ACC112 (cell line): ENCODE results near the gene OPALIN.

Experiments used
- H2AFZ ChIP-seq: fragments of 200-600 bp; sonication (generic); one replicate; pipeline ENCODE4 v1.6.0; 2017; ENCODE audit warnings: antibody characterized with exemption, low read length; ENCODE audit not compliant: unreplicated experiment
- H3K27ac ChIP-seq: fragments of 200-600 bp; sonication (generic); 2 replicates; pipeline ENCODE4 v1.5.1; 2014; ENCODE audit warnings: low read depth, mild to moderate bottlenecking, antibody characterized with exemption, low read length, moderate library complexity
- H3K27me3 ChIP-seq: fragments of 200-600 bp; sonication (generic); 2 replicates; pipeline ENCODE4 v1.6.1; 2014; ENCODE audit warnings: mild to moderate bottlenecking, antibody characterized with exemption, low read length, moderate library complexity, mixed read lengths; ENCODE audit not compliant: insufficient read depth
- H3K36me3 ChIP-seq: fragments of 200-600 bp; sonication (generic); 2 replicates; pipeline ENCODE4 v1.6.1; 2016; ENCODE audit warnings: mild to moderate bottlenecking, antibody characterized with exemption, low read length, moderate library complexity, mixed read lengths; ENCODE audit not compliant: insufficient read depth
- H3K4me1 ChIP-seq: fragments of 200-600 bp; sonication (generic); one replicate; pipeline ENCODE4 v1.6.1; 2016; ENCODE audit warnings: low read length, mixed read lengths; ENCODE audit not compliant: insufficient read depth, unreplicated experiment, control insufficient read depth
- H3K4me3 ChIP-seq: fragments of 200-600 bp; sonication (generic); 2 replicates; pipeline ENCODE4 v1.5.1; 2014; ENCODE audit warnings: mild to moderate bottlenecking, low read depth, low read length
- H3K79me2 ChIP-seq: fragments of 200-600 bp; sonication (generic); one replicate; pipeline ENCODE4 v1.6.0; 2016; ENCODE audit warnings: low read length; ENCODE audit not compliant: control insufficient read depth, unreplicated experiment, insufficient read depth

OPALIN gene

DNA sequence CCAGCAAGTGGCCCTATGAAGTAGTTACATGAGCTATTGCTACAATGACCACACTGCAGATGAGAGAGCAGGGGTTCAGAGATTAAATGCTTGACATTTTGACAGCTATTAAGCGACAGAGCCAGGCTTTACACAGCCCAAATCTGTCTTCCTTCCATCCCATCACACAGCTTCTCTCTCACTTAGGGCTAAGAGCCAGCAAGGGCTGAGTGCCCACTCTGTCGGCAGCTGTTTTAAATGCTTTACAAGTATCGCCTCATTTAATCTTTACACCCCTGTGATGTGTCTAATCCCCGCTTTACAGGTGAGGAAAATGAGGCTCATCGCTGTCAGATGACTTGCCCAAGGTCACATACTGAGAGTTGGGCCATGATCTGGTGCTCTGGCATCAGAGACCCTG, 15.2 kb upstream of the OPALIN start:
- Histone ChIP-seq H3K27ac (no peak overlapping the region), H3K4me3 (no peak overlapping the region), H3K27me3 (peaks cover 5% of the 10 kb centered on the region; the same call in 1 of the 2 replicates), H3K36me3 (no peaks in the 10 kb centered on the region), H3K4me1 (no peaks in the 10 kb centered on the region), H2AFZ (no peak overlapping the region), H3K79me2 (no peaks in the 10 kb centered on the region)

DNA sequence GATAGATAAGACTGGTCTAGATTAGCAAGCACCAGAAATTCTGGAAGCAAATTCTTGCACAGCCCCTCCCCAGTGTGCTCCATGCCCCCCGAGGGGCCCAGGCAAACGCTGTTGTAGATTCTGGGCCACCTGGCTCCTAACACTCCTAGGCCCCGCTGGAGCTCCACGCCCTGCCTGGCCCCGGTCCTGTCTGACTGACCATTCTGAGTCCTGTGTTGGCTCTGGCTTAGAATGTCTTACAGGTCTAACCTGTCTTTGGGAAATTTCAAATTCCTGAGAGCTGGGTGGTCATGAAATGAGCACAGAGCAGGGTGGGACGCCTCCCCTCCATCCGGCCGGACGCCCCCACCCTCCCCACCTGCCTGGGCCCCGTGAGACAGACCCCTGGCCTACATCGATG, 12.6 kb upstream of the OPALIN start:
- Histone ChIP-seq H3K79me2 (no peaks in the 10 kb centered on the region), H3K27ac (no peak overlapping the region), H3K4me1 (no peaks in the 10 kb centered on the region), H2AFZ (no peak overlapping the region), H3K27me3 (no peaks in the 10 kb centered on the region), H3K4me3 (no peak overlapping the region), H3K36me3 (no peaks in the 10 kb centered on the region)

DNA sequence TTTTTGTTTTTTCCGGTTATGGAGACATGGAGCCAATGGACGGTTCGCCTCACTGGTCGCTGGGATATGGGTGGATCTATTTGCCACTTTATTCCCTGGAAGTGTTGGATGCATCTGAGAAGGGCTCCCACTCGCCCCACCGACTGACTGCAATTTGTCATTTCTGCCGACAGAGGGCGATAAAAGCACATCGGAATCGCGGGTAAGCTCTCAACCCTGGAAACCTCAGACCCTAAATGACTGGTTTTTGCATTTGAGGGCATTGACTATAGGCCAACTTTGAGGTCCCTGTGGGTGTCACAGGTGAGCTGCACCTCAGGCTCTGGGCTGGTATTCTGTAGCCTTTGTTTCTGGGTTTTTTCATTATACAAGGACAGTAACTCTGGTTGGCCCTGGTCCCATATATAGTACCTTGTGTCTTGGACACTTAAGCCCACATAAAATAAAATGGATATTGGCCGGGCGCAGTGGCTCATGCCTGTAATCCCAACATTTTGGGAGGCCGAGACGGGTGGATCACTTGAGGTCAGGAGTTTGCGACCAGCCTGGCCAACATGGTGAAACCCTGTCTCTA, 11.9 kb upstream of the OPALIN start:
- no peaks in the 10 kb centered on the region for H3K36me3 ChIP-seq
- no peak overlapping the region for H3K4me3 ChIP-seq
- H3K27me3 ChIP-seq = no peaks in the 10 kb centered on the region
- no peaks in the 10 kb centered on the region for H3K4me1 ChIP-seq
- no peak overlapping the region for H3K27ac ChIP-seq
- no peaks in the 10 kb centered on the region for H3K79me2 ChIP-seq
- no peak overlapping the region for H2AFZ ChIP-seq

DNA sequence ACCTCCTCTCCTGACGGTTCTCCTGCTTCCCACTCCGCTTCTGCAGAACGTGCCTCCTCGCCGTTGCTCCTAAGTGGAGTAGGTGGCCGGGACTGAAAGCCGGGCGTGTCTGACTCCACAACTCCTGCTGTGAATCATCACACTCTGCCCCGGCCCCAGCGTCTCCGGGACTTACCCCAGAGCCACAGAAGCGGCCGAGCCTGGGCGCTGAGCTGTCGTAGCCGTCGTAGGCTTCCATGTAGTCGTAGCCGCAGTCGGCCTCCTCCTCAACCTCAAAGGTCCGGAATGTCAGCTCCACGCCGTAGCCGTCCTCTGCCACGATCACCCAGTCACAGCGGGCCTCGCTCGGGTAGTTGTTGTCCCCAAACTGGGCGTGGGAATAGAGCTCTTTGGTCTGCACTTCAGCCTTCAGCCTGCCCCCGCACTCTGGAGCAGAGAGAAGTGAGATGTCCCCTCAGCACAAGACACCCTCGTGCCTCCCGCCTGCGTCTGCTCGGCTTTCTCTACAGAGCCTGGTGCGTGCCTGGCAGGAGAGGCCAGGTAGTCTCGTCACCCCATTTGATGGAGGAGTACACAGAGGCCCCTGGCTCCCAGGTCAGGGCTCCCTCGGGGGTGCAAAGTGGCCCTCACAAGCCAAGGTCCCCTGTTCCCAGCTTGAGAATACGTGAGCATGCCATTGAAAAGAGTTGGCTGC, 11.2 kb upstream of the OPALIN start:
- Histone ChIP-seq H3K79me2 (no peaks in the 10 kb centered on the region), H3K36me3 (no peaks in the 10 kb centered on the region), H3K27ac (no peak overlapping the region), H3K4me1 (no peaks in the 10 kb centered on the region), H3K4me3 (no peak overlapping the region), H3K27me3 (no peaks in the 10 kb centered on the region), H2AFZ (no peak overlapping the region)

DNA sequence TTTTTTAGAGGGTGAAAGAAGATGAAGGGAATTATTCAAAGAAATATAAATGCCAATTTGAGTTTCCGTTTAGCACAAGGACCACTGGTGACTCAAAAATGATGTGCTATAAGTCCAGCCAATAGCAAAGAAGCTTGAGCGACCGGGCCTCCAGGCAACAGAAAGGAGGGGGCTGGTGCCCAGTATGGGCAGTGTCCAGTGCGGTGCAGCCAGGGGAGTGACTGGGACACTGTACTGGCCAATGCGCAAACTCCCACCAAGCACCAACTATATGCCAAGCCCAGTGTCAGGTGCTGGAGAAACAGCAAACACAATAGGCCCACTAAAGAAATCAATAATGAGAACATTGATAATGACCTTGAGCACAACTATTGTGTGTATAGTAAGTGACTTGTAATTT, 10.2 kb upstream of the OPALIN start:
- Histone ChIP-seq H2AFZ (no peak overlapping the region), H3K4me3 (no peak overlapping the region), H3K36me3 (no peaks in the 10 kb centered on the region), H3K27ac (no peak overlapping the region), H3K79me2 (no peaks in the 10 kb centered on the region), H3K4me1 (no peaks in the 10 kb centered on the region), H3K27me3 (peaks cover 5% of the 10 kb centered on the region; the same call in 1 of the 2 replicates)

DNA sequence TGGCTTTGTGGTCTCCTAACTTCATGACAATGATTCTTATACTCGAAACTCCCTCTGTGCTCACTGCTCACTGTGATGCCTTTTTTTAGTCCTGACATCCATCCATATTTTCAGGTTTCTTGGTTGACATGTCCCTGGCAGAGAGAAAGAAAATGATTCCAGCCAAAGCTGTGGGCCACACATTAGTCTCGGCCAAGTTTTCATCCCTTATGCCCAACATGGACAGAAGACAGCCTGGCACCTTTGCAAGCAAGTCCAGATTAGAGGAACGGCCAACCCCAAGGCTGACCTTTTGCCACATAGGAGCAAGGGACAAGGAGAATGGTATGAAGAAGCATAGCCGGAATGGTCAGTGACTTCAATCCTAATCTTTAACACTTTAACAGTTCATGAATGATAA, 8.7 kb upstream of the OPALIN start:
- peaks cover 18% of the 10 kb centered on the region; the same call in 1 of the 2 replicates for H3K27me3 ChIP-seq
- H3K4me1 ChIP-seq = no peaks in the 10 kb centered on the region
- H2AFZ ChIP-seq = no peak overlapping the region
- no peaks in the 10 kb centered on the region for H3K79me2 ChIP-seq
- no peak overlapping the region for H3K27ac ChIP-seq
- H3K36me3 ChIP-seq = no peaks in the 10 kb centered on the region
- H3K4me3 ChIP-seq = no peak overlapping the region

DNA sequence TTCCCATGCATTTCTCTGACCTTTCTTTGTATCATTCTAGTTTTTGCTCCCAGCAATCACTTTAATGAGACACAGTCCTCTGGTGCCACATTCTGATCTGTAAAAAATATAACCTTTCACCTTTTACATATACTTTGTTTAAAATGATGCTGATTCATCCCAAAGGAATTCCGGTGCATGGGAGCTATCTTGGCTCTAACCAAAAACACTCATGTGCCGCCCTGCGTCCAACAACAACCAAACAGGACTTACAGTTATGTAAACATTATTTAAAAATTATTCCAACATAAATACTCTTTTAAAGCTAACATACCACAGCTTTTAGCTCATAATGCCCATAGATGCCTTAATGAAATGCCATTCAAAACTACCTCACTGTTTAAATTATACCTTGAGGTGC, 7.7 kb upstream of the OPALIN start:
- no peak overlapping the region for H2AFZ ChIP-seq
- H3K27me3 ChIP-seq = peaks cover 24% of the 10 kb centered on the region; the same call in 1 of the 2 replicates
- H3K79me2 ChIP-seq = no peaks in the 10 kb centered on the region
- no peak overlapping the region for H3K4me3 ChIP-seq
- no peaks in the 10 kb centered on the region for H3K4me1 ChIP-seq
- no peaks in the 10 kb centered on the region for H3K36me3 ChIP-seq
- no peak overlapping the region for H3K27ac ChIP-seq

DNA sequence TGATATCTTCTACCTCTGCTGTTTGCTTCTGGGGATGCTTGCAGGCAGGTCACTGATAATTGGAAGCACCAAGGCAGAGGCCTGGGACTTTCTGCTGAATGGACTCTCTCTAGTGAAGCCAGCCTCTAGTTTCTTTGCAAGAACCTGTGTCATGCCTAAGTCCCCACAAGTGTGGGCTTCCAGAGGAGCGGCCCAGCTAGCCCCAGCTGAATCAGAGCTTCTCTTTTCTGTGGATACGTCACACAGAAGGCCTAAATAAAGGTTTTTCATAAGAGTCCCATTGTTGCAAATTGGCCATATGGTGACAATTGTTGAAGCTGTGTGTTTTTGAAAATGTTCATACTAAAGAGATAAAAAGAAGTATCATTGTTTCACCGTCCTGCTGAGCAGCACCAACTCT, 6.8 kb upstream of the OPALIN start:
- no peak overlapping the region for H2AFZ ChIP-seq
- peaks cover 33% of the 10 kb centered on the region for H3K27me3 ChIP-seq

DNA sequence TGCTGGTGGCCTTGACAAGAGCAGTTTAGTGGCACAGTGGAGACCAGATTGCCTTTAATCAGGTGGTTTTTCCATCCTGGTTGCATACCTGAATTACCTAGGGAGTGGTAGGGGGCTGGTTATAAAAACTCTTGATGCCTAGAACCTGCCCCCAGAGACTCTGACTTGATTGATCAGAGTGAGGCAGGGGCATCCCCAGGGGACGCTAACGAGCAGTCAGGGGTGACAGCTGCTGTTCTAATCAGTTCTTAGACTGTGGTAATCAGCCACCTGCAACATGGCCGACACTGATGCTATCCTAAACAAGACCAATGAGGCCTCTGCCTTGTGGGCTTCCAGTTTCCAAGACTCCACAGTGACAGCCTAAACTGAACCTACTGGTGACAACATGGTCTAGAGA, 2.0 kb upstream of the OPALIN start:
- no peaks in the 10 kb centered on the region for H3K36me3 ChIP-seq
- peaks cover 78% of the 10 kb centered on the region for H3K27me3 ChIP-seq
- H3K4me3 ChIP-seq = no peak overlapping the region
- no peak overlapping the region for H2AFZ ChIP-seq
- H3K79me2 ChIP-seq = no peaks in the 10 kb centered on the region
- H3K27ac ChIP-seq = no peak overlapping the region
- H3K4me1 ChIP-seq = no peaks in the 10 kb centered on the region

More for the DNA sequence above, 6.8 kb upstream of the OPALIN start:
- H3K27ac ChIP-seq = no peak overlapping the region
- H3K36me3 ChIP-seq = no peaks in the 10 kb centered on the region
- no peak overlapping the region for H3K4me3 ChIP-seq
- H3K4me1 ChIP-seq = no peaks in the 10 kb centered on the region
- no peaks in the 10 kb centered on the region for H3K79me2 ChIP-seq

DNA sequence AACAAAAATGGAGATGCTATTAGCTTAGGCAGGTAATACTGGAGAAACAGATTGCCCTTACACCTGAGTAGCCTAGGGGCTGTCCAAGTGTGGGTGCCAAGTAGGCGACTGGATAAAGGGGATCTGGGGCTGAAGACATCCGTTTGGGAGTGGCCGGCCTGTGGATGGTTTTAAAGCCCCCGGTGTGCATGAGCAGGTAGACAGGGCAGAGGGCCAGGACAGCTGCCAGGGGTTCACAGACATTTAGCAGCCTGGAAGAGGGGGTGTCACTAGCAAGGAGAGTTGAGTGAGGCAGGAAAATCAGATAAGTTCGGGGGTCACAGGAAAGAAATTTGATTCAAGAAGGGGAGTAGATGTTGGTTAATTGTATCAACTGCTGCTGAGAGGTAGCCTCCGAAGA, 1.5 kb upstream of the OPALIN start:
- H3K27me3 ChIP-seq = peaks cover 83% of the 10 kb centered on the region
- no peak overlapping the region for H3K4me3 ChIP-seq
- no peaks in the 10 kb centered on the region for H3K36me3 ChIP-seq
- no peak overlapping the region for H2AFZ ChIP-seq
- H3K4me1 ChIP-seq = no peaks in the 10 kb centered on the region
- no peaks in the 10 kb centered on the region for H3K79me2 ChIP-seq
- H3K27ac ChIP-seq = no peak overlapping the region

DNA sequence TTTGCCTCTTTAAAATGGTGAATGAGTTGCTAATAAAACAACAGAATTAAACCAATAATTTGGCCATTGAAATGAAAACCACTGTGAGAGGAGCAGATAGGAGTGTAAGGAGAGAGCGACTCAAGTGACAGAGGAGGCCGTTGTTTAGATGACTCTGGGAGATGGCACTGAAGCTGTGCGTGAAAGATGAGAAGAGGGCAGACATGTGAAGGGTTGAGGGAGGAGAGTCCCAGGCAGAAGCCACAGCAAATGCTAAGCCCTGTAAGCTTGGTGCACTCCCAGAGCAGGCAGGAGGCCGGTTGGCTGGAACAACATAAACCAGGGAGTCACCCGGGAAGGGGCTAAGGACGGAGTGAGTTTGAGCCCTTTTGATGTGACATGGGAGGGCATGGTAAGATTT, 814 bp upstream of the OPALIN start:
- H3K27ac ChIP-seq = no peak overlapping the region
- H3K4me3 ChIP-seq = no peak overlapping the region
- no peaks in the 10 kb centered on the region for H3K4me1 ChIP-seq
- no peaks in the 10 kb centered on the region for H3K36me3 ChIP-seq
- no peaks in the 10 kb centered on the region for H3K79me2 ChIP-seq
- no peak overlapping the region for H2AFZ ChIP-seq
- peaks cover 85% of the 10 kb centered on the region for H3K27me3 ChIP-seq
